DOHH2 (cell line): ENCODE measurements around the gene ABLIM1.

Experiments
- CTCF ChIP-seq: fragments of 200-600 bp; sonication (generic); IDR thresholded peaks from one replicate; pipeline ENCODE4 v1.5.1; 2014; ENCODE audit warnings: antibody characterized with exemption, mild to moderate bottlenecking, low read depth, low read length; ENCODE audit not compliant: poor library complexity, severe bottlenecking
- EZH2phosphoT487 ChIP-seq: fragments of 200-600 bp; sonication (generic); IDR thresholded peaks from 2 replicates; pipeline ENCODE4 v1.6.1; 2017; ENCODE audit warnings: borderline replicate concordance, mild to moderate bottlenecking, antibody characterized with exemption, low read length, moderate library complexity, mixed read lengths

GRCh38 chr10:114478281-114478680, 179.8 kb downstream of the ABLIM1 start:
- TF ChIP-seq CTCF (no peak), EZH2phosphoT487 (no peak)
